MM.1S (cell line): Measurements from ENCODE around the gene SETX.

Source experiments
- DNase-seq: peaks from one replicate; pipeline ENCODE4 v3.0.0-alpha.2; 2015
- H2AFZ ChIP-seq: fragments of 300-600 bp; sonication (generic); 2 replicates; pipeline ENCODE4 v1.6.0; 2016; ENCODE audit warnings: antibody characterized with exemption, low read length
- H3F3A ChIP-seq: fragments of 300-600 bp; sonication (generic); 2 replicates; pipeline ENCODE4 v1.6.1; 2016; ENCODE audit warnings: mild to moderate bottlenecking, antibody characterized with exemption, low read length, moderate library complexity, mixed read lengths; ENCODE audit not compliant: insufficient read depth
- H3K27ac ChIP-seq: fragments of 300-600 bp; sonication (generic); 2 replicates; pipeline ENCODE4 v1.5.1; 2016; ENCODE audit warnings: mild to moderate bottlenecking, low read length
- H3K27me3 ChIP-seq: fragments of 300-600 bp; sonication (generic); replicated peaks from 2 replicates; pipeline ENCODE4 v1.6.0; 2016; ENCODE audit warnings: low read length; ENCODE audit not compliant: insufficient read depth
- H3K36me3 ChIP-seq: fragments of 300-600 bp; sonication (generic); replicated peaks from 2 replicates; pipeline ENCODE4 v1.6.1; 2016; ENCODE audit warnings: mild to moderate bottlenecking, low read length, mixed read lengths; ENCODE audit not compliant: insufficient read depth
- H3K4me1 ChIP-seq: fragments of 300-600 bp; sonication (generic); 2 replicates; pipeline ENCODE4 v1.6.1; 2016; ENCODE audit warnings: low read length, mixed read lengths
- H3K4me2 ChIP-seq: fragments of 300-600 bp; sonication (generic); 2 replicates; pipeline ENCODE4 v1.6.0; 2016; ENCODE audit warnings: low read depth, low read length
- H3K4me3 ChIP-seq: fragments of 300-600 bp; sonication (generic); 2 replicates; pipeline ENCODE4 v1.5.1; 2016; ENCODE audit warnings: low read length, mixed read lengths
- H3K79me2 ChIP-seq: fragments of 300-600 bp; sonication (generic); 2 replicates; pipeline ENCODE4 v1.6.1; 2016; ENCODE audit warnings: mixed run types, low read length, mixed read lengths
- H3K9ac ChIP-seq: fragments of 300-600 bp; sonication (generic); 2 replicates; pipeline ENCODE4 v1.6.1; 2016; ENCODE audit warnings: low read length, mixed read lengths
- H3K9me2 ChIP-seq: fragments of 300-600 bp; sonication (generic); replicated peaks from 2 replicates; pipeline ENCODE4 v1.6.1; 2016; ENCODE audit warnings: mild to moderate bottlenecking, low read length, mixed read lengths; ENCODE audit not compliant: insufficient read depth
- H3K9me3 ChIP-seq: fragments of 300-600 bp; sonication (generic); replicated peaks from 2 replicates; pipeline ENCODE4 v1.6.1; 2016; ENCODE audit warnings: mild to moderate bottlenecking, low read length, mixed read lengths; ENCODE audit not compliant: insufficient read depth
- H4K20me1 ChIP-seq: fragments of 300-600 bp; sonication (generic); 2 replicates; pipeline ENCODE4 v1.6.1; 2016; ENCODE audit warnings: mild to moderate bottlenecking, low read length, moderate library complexity, mixed read lengths; ENCODE audit not compliant: insufficient read depth
- EZH2 ChIP-seq: fragments of 300-600 bp; sonication (generic); optimal IDR thresholded peaks from 2 replicates; pipeline ENCODE3; 2017; ENCODE audit warnings: low read depth, mild to moderate bottlenecking, antibody characterized with exemption, low read length, mixed read lengths
- EZH2phosphoT487 ChIP-seq: fragments of 300-600 bp; sonication (generic); IDR thresholded peaks from 2 replicates; pipeline ENCODE4 v1.6.1; 2018; ENCODE audit warnings: antibody characterized with exemption, low read length
- TF ChIP-seq, protein P1 (sequence below): fragments of 300-600 bp; sonication (generic); IDR thresholded peaks from 2 replicates; pipeline ENCODE4 v1.5.1; 2016; ENCODE audit warnings: antibody characterized with exemption, low read length, mixed read lengths

SETX gene

DNA sequence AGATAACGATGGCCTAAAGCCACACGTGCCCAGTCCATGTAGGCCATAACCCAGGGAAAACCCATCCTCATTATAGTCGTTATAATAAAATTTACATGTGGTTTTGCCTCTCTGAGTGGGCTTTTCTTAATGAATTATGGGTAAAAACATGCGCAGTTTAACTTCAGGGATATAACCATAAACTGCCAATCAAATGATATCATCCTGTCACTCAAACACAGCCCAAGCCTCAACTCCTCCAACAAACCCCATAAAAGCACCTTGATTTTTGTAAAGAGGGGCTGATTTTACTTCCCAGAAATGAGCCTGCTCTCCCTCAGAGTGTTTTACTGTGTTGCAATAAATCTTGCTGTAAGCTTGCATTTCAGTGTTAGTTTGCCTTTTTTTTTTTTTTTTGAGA is 15.8 kb upstream of the SETX start:
- Histone ChIP-seq H2AFZ (no peak overlapping the region), H3K9me3 (no peaks in the 10 kb centered on the region), H3K27me3 (no peaks in the 10 kb centered on the region), H3K79me2 (no peaks in the 10 kb centered on the region), H3K27ac (no peak overlapping the region), H3K4me2 (no peak overlapping the region), H3K4me3 (no peak overlapping the region), H3F3A (no peaks in the 10 kb centered on the region), H3K9me2 (no peaks in the 10 kb centered on the region), H4K20me1 (no peaks in the 10 kb centered on the region), H3K9ac (no peak overlapping the region), H3K4me1 (peaks cover 11% of the 10 kb centered on the region), H3K36me3 (no peaks in the 10 kb centered on the region)
- no peak for TF ChIP-seq EZH2
- TF ChIP-seq, protein P1, sequence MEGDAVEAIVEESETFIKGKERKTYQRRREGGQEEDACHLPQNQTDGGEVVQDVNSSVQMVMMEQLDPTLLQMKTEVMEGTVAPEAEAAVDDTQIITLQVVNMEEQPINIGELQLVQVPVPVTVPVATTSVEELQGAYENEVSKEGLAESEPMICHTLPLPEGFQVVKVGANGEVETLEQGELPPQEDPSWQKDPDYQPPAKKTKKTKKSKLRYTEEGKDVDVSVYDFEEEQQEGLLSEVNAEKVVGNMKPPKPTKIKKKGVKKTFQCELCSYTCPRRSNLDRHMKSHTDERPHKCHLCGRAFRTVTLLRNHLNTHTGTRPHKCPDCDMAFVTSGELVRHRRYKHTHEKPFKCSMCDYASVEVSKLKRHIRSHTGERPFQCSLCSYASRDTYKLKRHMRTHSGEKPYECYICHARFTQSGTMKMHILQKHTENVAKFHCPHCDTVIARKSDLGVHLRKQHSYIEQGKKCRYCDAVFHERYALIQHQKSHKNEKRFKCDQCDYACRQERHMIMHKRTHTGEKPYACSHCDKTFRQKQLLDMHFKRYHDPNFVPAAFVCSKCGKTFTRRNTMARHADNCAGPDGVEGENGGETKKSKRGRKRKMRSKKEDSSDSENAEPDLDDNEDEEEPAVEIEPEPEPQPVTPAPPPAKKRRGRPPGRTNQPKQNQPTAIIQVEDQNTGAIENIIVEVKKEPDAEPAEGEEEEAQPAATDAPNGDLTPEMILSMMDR: no peak
- TF ChIP-seq EZH2phosphoT487: no peak
- no peak for DNase-seq

DNA sequence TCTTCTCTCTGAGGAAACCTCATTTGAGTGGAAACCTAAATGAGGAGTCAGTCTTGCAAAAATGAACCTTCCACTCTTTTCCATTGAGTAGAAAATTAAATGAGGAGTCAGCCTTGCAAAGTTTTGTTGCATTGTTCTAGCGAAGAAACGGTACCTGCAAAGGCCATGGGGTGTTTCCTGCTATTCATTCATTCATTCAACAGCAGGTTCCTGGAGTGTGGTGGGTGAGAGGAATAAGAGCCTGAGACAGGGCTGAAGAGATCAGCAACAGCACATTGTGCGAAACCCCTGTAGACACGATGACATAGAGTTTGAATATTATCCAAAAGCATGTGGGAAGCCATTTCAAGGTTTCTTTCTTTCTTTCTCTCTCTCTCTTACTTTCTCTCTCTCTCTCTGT is 14.6 kb upstream of the SETX start:
- H3K9ac ChIP-seq: no peak overlapping the region
- TF ChIP-seq EZH2phosphoT487: no peak
- no peak for TF ChIP-seq EZH2
- TF ChIP-seq, protein P1: no peak
- H3F3A ChIP-seq: no peaks in the 10 kb centered on the region
- H3K4me2 ChIP-seq: no peak overlapping the region
- no peak overlapping the region for H3K4me3 ChIP-seq
- H3K27ac ChIP-seq: no peak overlapping the region
- no peaks in the 10 kb centered on the region for H3K36me3 ChIP-seq
- no peak overlapping the region for H2AFZ ChIP-seq
- H3K27me3 ChIP-seq: no peaks in the 10 kb centered on the region
- H4K20me1 ChIP-seq: no peaks in the 10 kb centered on the region
- no peaks in the 10 kb centered on the region for H3K9me2 ChIP-seq
- peaks cover 11% of the 10 kb centered on the region for H3K4me1 ChIP-seq
- no peaks in the 10 kb centered on the region for H3K79me2 ChIP-seq
- no peak for DNase-seq
- H3K9me3 ChIP-seq: no peaks in the 10 kb centered on the region

DNA sequence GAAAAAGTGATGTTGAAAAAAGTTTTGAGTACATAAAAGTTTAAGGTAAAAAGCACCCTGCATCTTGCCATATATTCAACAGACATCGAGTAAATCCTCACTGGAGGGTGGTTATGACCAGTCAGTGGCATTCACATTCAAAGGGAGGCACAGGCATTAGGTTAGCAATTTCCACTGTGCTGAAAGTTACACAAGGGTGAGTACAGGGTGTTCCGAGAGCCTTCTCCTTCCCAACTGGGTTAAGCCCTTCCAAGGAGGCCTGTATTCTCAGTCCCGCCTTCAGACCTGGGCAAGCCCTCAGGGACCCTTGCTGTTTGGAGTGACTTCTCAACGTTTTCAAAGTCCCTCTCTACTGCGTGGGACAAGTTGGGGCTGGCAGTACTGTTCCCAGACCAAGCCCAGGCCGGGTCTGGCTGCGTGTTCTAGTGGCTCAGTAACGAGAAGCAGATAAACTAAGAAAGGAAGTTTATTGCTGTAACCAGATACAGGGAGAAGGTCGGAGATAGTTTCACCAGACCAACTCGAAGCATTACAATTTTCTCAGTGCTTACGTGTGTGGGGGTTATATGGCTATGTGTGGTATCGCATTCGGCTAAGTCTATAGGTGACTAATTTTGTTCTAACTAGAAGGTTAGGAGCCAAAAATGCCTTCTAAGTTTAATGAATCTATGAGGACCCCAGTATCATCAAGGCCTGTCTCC is 13.0 kb upstream of the SETX start:
- no peaks in the 10 kb centered on the region for H3K9me3 ChIP-seq
- no peak overlapping the region for H3K9ac ChIP-seq
- DNase-seq: no peak
- H4K20me1 ChIP-seq: no peaks in the 10 kb centered on the region
- no peak overlapping the region for H3K27ac ChIP-seq
- TF ChIP-seq, protein P1: no peak
- TF ChIP-seq EZH2 (no peak), EZH2phosphoT487 (no peak)
- H3K4me1 ChIP-seq: peaks cover 5% of the 10 kb centered on the region
- H3K4me3 ChIP-seq: no peak overlapping the region
- H2AFZ ChIP-seq: no peak overlapping the region
- H3K9me2 ChIP-seq: no peaks in the 10 kb centered on the region
- no peaks in the 10 kb centered on the region for H3K79me2 ChIP-seq
- no peak overlapping the region for H3K4me2 ChIP-seq
- H3K36me3 ChIP-seq: no peaks in the 10 kb centered on the region
- H3K27me3 ChIP-seq: no peaks in the 10 kb centered on the region
- no peaks in the 10 kb centered on the region for H3F3A ChIP-seq
